Skeletal muscle satellite cell (primary cell): ENCODE measurements around the gene ARRDC1.

ENCODE experiments used
- H3K27me3 ChIP-seq: 2 replicates; pipeline ENCODE4 v1.7.0; 2013; ENCODE audit warnings: low read length; ENCODE audit not compliant: control insufficient read depth, insufficient read depth
- H3K36me3 ChIP-seq: 2 replicates; pipeline ENCODE4 v1.7.0; 2013; ENCODE audit warnings: mild to moderate bottlenecking, control low read depth, low read length; ENCODE audit not compliant: insufficient read depth
- H3K4me1 ChIP-seq: 2 replicates; pipeline ENCODE4 v1.7.0; 2013; ENCODE audit warnings: low read length; ENCODE audit not compliant: control insufficient read depth, insufficient read depth
- H3K4me2 ChIP-seq: 2 replicates; pipeline ENCODE4 v1.7.0; 2013; ENCODE audit warnings: mild to moderate bottlenecking, low read length
- H3K4me3 ChIP-seq: 2 replicates; pipeline ENCODE4 v1.7.0; 2013; ENCODE audit warnings: low read length
- H3K9ac ChIP-seq: 2 replicates; pipeline ENCODE4 v1.7.0; 2013; ENCODE audit warnings: mild to moderate bottlenecking, low read depth, low read length, moderate library complexity
- H3K9me3 ChIP-seq: replicated peaks from 2 replicates; pipeline ENCODE4 v1.7.0; 2013; ENCODE audit warnings: mild to moderate bottlenecking, control low read depth, low read length

The ARRDC1 gene

GRCh38 chr9:137648396-137648795, 42.9 kb downstream of the ARRDC1 start:
- Histone ChIP-seq H3K27me3 (no peaks in the 10 kb centered on the region), H3K4me1 (peaks cover 4% of the 10 kb centered on the region), H3K9ac (no peak overlapping the region), H3K9me3 (no peaks in the 10 kb centered on the region), H3K36me3 (peaks cover 8% of the 10 kb centered on the region), H3K4me2 (no peak overlapping the region), H3K4me3 (no peak overlapping the region)

GRCh38 chr9:137649553-137649952, 44.1 kb downstream of the ARRDC1 start:
- no peaks in the 10 kb centered on the region for H3K9me3 ChIP-seq
- no peak overlapping the region for H3K4me2 ChIP-seq
- peaks cover 10% of the 10 kb centered on the region for H3K36me3 ChIP-seq
- no peak overlapping the region for H3K9ac ChIP-seq
- H3K4me1 ChIP-seq: peaks cover 4% of the 10 kb centered on the region
- H3K27me3 ChIP-seq: no peaks in the 10 kb centered on the region
- no peak overlapping the region for H3K4me3 ChIP-seq

GRCh38 chr9:137650259-137650658, 44.8 kb downstream of the ARRDC1 start:
- H3K9me3 ChIP-seq: no peaks in the 10 kb centered on the region
- H3K4me3 ChIP-seq: no peak overlapping the region
- H3K27me3 ChIP-seq: no peaks in the 10 kb centered on the region
- no peak overlapping the region for H3K4me2 ChIP-seq
- peaks cover 10% of the 10 kb centered on the region for H3K36me3 ChIP-seq
- no peak overlapping the region for H3K9ac ChIP-seq
- H3K4me1 ChIP-seq: peaks cover 4% of the 10 kb centered on the region

- Histone ChIP-seq H3K4me2 (no peak overlapping the region), H3K36me3 (peaks cover 10% of the 10 kb centered on the region), H3K4me3 (no peak overlapping the region)
Observed at GRCh38 chr9:137650779-137651178, 45.3 kb downstream of the ARRDC1 start.

GRCh38 chr9:137656416-137656815, 50.9 kb downstream of the ARRDC1 start:
- no peaks in the 10 kb centered on the region for H3K4me1 ChIP-seq
- no peaks in the 10 kb centered on the region for H3K27me3 ChIP-seq
- no peak overlapping the region for H3K4me3 ChIP-seq
- no peak overlapping the region for H3K4me2 ChIP-seq
- no peaks in the 10 kb centered on the region for H3K9me3 ChIP-seq
- peaks cover 4% of the 10 kb centered on the region for H3K36me3 ChIP-seq
- H3K9ac ChIP-seq: no peak overlapping the region

More at GRCh38 chr9:137650779-137651178, 45.3 kb downstream of the ARRDC1 start:
- Histone ChIP-seq H3K27me3 (no peaks in the 10 kb centered on the region), H3K4me1 (peaks cover 4% of the 10 kb centered on the region), H3K9ac (no peak overlapping the region), H3K9me3 (no peaks in the 10 kb centered on the region)

DNA sequence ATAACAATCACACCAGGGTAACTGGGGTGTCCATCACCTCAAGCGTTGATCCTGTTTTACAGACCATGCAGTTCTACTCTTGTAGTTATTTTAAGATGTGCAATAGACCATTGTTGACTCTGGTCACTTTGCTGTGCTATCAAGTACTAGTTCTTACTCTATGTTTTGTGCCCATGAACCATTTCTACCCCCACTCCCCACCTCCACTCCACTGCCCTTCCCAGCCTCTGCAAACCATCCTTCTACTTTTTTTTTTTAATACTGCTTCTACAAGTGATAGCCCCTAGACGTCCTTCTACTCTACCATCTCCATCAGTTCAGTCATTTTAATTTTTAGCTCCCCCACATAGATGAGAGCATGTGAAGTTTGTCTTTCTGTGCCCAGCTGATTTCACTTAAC, 52.1 kb downstream of the ARRDC1 start:
- no peak overlapping the region for H3K4me3 ChIP-seq
- H3K4me1 ChIP-seq: no peaks in the 10 kb centered on the region
- H3K9me3 ChIP-seq: no peaks in the 10 kb centered on the region
- peaks cover 4% of the 10 kb centered on the region for H3K36me3 ChIP-seq
- H3K4me2 ChIP-seq: no peak overlapping the region
- no peak overlapping the region for H3K9ac ChIP-seq
- no peaks in the 10 kb centered on the region for H3K27me3 ChIP-seq

DNA sequence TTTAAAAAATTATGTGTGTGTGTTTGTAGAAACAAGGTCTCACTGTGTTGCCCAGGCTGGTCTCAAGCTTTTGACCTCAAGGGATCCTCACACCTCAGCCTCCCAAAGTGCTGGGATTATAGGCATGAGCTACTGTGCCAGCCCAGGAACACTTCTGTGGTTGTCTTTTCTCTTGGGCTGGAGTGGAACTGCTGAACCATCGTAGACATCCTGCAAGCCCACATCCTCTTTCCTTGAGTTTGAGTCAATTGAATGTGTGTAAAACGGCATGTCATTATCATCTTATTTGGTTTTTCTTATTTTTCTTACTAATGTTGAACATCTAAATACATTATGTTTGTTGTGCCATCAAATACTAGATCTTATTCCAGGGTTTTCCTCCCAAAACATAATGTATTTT, 53.3 kb downstream of the ARRDC1 start:
- Histone ChIP-seq H3K9ac (no peak overlapping the region), H3K4me1 (no peaks in the 10 kb centered on the region), H3K9me3 (no peaks in the 10 kb centered on the region), H3K36me3 (peaks cover 5% of the 10 kb centered on the region), H3K4me2 (no peak overlapping the region), H3K4me3 (no peak overlapping the region), H3K27me3 (no peaks in the 10 kb centered on the region)

- no peaks in the 10 kb centered on the region for H3K27me3 ChIP-seq
- no peak overlapping the region for H3K4me3 ChIP-seq
Observed at GRCh38 chr9:137660144-137660543, 54.7 kb downstream of the ARRDC1 start.

DNA sequence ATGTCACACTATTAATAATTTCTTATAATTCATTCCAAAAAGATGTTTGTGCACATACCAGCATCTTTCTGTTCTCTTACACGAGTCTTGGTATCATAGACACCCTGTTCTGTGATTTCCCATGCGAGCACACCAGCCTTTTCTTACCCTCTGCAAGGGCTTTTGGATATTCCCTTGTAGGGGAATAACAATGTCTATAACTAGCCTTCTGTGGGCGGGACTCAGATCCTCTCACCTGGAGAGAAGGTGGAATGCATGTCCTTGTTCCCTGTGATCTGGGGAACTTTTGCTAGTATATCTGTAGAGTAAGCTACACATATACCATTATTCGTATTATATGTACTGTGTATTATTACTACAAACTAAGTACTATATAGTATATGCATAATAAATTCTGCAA, 58.1 kb downstream of the ARRDC1 start:
- H3K27me3 ChIP-seq: no peaks in the 10 kb centered on the region
- H3K9ac ChIP-seq: no peak overlapping the region
- H3K4me1 ChIP-seq: peaks cover 21% of the 10 kb centered on the region
- no peaks in the 10 kb centered on the region for H3K9me3 ChIP-seq
- H3K4me3 ChIP-seq: no peak overlapping the region
- H3K4me2 ChIP-seq: no peak overlapping the region
- peaks cover 3% of the 10 kb centered on the region for H3K36me3 ChIP-seq

More at GRCh38 chr9:137660144-137660543, 54.7 kb downstream of the ARRDC1 start:
- Histone ChIP-seq H3K9me3 (no peaks in the 10 kb centered on the region), H3K9ac (no peak overlapping the region), H3K4me1 (peaks cover 12% of the 10 kb centered on the region), H3K4me2 (no peak overlapping the region), H3K36me3 (peaks cover 3% of the 10 kb centered on the region)

DNA sequence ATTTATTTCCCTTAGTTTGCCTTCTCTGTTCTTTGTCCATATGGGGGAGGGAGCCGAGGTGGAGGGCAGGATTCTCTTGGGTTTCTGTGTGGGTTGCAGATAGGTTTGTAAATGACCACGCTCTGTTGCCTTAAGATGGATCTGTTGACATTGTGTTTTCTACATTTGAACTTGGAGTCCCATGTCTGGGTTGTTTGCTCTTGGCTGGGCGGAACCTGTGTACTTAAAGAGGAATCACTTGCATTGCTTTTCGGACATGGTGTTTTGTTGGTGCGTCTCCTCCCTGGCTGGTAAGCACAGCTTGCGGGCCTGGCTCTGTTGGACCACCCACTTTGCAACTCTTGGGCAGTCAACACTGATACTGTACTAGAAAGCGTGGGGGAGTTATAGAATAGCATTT, 59.2 kb downstream of the ARRDC1 start:
- Histone ChIP-seq H3K27me3 (no peaks in the 10 kb centered on the region), H3K9ac (no peak overlapping the region), H3K36me3 (peaks cover 8% of the 10 kb centered on the region), H3K9me3 (no peaks in the 10 kb centered on the region), H3K4me2 (peak overlapping the region; percentile 62), H3K4me1 (peaks cover 21% of the 10 kb centered on the region), H3K4me3 (no peak overlapping the region)
